Karpas-422 (cell line): ENCODE results near the gene JAKMIP1. TPM values are rescaled to one million over a fixed set of nuclear protein-coding genes. Genes with fewer than 3 reads are reported as not detected.
A peak's percentile ranks its signal among the peaks of the same experiment; 100 is the strongest.

Experiments
- DNase-seq: peaks from one replicate; pipeline ENCODE4 v3.0.0-alpha.2; 2015
- H2AFZ ChIP-seq: fragments of 200-600 bp; sonication (generic); 2 replicates; pipeline ENCODE4 v1.6.1; 2014; ENCODE audit warnings: antibody characterized with exemption, low read length, mixed read lengths
- H3K27ac ChIP-seq: fragments of 200-600 bp; sonication (generic); 2 replicates; pipeline ENCODE4 v1.5.1; 2014; ENCODE audit warnings: mild to moderate bottlenecking, low read length, moderate library complexity
- H3K27me3 ChIP-seq: fragments of 200-600 bp; sonication (generic); 2 replicates; pipeline ENCODE4 v1.6.1; 2014; ENCODE audit warnings: low read length, mixed read lengths
- H3K36me3 ChIP-seq: fragments of 200-600 bp; sonication (generic); 2 replicates; pipeline ENCODE4 v1.6.1; 2014; ENCODE audit warnings: low read length, mixed read lengths; ENCODE audit not compliant: insufficient read depth
- H3K4me1 ChIP-seq: fragments of 200-600 bp; sonication (generic); 2 replicates; pipeline ENCODE4 v1.6.1; 2014; ENCODE audit warnings: mild to moderate bottlenecking, low read length, mixed read lengths
- H3K4me2 ChIP-seq: fragments of 200-600 bp; sonication (generic); 2 replicates; pipeline ENCODE4 v1.6.1; 2014; ENCODE audit warnings: low read length, low read depth, mild to moderate bottlenecking; ENCODE audit not compliant: poor library complexity, severe bottlenecking
- H3K4me3 ChIP-seq: fragments of 200-600 bp; sonication (generic); 2 replicates; pipeline ENCODE4 v1.5.1; 2014; ENCODE audit warnings: mild to moderate bottlenecking, antibody characterized with exemption, low read length, mixed read lengths
- H3K79me2 ChIP-seq: fragments of 200-600 bp; sonication (generic); 2 replicates; pipeline ENCODE4 v1.6.1; 2014; ENCODE audit warnings: mild to moderate bottlenecking, low read length, mixed read lengths
- H3K9ac ChIP-seq: fragments of 200-600 bp; sonication (generic); 2 replicates; pipeline ENCODE4 v1.6.0; 2014; ENCODE audit warnings: low read length
- H3K9me2 ChIP-seq: fragments of 200-600 bp; sonication (generic), shearing (Covaris generic); replicated peaks from 2 replicates; pipeline ENCODE4 v1.6.0; 2014; ENCODE audit warnings: mild to moderate bottlenecking, low read length, moderate library complexity; ENCODE audit not compliant: insufficient read depth
- H3K9me3 ChIP-seq: fragments of 300-700, 200-600 bp; sonication (generic); 2 replicates; pipeline ENCODE4 v1.6.1; 2014; ENCODE audit warnings: low read length, mixed read lengths
- H4K20me1 ChIP-seq: fragments of 200-600 bp; sonication (generic); 2 replicates; pipeline ENCODE4 v1.6.1; 2014; ENCODE audit warnings: mild to moderate bottlenecking, antibody characterized with exemption, low read length, low read depth; ENCODE audit not compliant: insufficient read depth
- total RNA-seq: library from RNA; depleted of rRNA; stranded (reverse); fragments of >200 nt; shearing (Covaris generic); gene quantifications from 2 replicates; pipeline ENCODE4 v1.2.3, GENCODE V29; 2014; ENCODE audit warnings: low replicate concordance

The JAKMIP1 gene
- total RNA-seq, 1 experiment from 2014 or later = not detected

GRCh38 chr4:6184169-6184568 is 16.2 kb downstream of the JAKMIP1 start:
- no peak for DNase-seq
- no peaks in the 10 kb centered on the region for H3K9me2 ChIP-seq
- no peak overlapping the region for H3K4me3 ChIP-seq
- no peak overlapping the region for H3K9ac ChIP-seq
- H3K27me3 ChIP-seq = no peaks in the 10 kb centered on the region
- H4K20me1 ChIP-seq = no peaks in the 10 kb centered on the region
- H3K4me2 ChIP-seq = no peak overlapping the region
- H3K9me3 ChIP-seq = no peaks in the 10 kb centered on the region
- H3K79me2 ChIP-seq = no peaks in the 10 kb centered on the region
- H3K27ac ChIP-seq = no peak overlapping the region
- H3K36me3 ChIP-seq = no peaks in the 10 kb centered on the region
- no peaks in the 10 kb centered on the region for H3K4me1 ChIP-seq
- H2AFZ ChIP-seq = no peak overlapping the region

GRCh38 chr4:6183740-6184139 is 16.6 kb downstream of the JAKMIP1 start:
- Histone ChIP-seq H3K4me3 (no peak overlapping the region), H3K9me2 (no peaks in the 10 kb centered on the region), H3K27me3 (no peaks in the 10 kb centered on the region), H3K36me3 (no peaks in the 10 kb centered on the region), H4K20me1 (no peaks in the 10 kb centered on the region), H3K79me2 (no peaks in the 10 kb centered on the region), H2AFZ (no peak overlapping the region), H3K27ac (no peak overlapping the region), H3K9me3 (no peaks in the 10 kb centered on the region), H3K4me1 (no peaks in the 10 kb centered on the region), H3K4me2 (no peak overlapping the region), H3K9ac (no peak overlapping the region)
- DNase-seq = no peak

GRCh38 chr4:6182376-6183280 is 17.7 kb downstream of the JAKMIP1 start:
- Histone ChIP-seq H3K9ac (no peak overlapping the region), H3K27me3 (no peaks in the 10 kb centered on the region), H3K27ac (no peak overlapping the region), H3K4me2 (no peak overlapping the region), H3K9me3 (no peaks in the 10 kb centered on the region), H3K9me2 (no peaks in the 10 kb centered on the region), H3K36me3 (no peaks in the 10 kb centered on the region), H2AFZ (no peak overlapping the region), H3K79me2 (no peaks in the 10 kb centered on the region), H3K4me3 (no peak overlapping the region), H4K20me1 (no peaks in the 10 kb centered on the region), H3K4me1 (no peaks in the 10 kb centered on the region)
- DNase-seq = no peak

GRCh38 chr4:6180841-6181631 is 19.3 kb downstream of the JAKMIP1 start:
- Histone ChIP-seq H3K27ac (no peak overlapping the region), H3K9me3 (no peaks in the 10 kb centered on the region), H3K36me3 (no peaks in the 10 kb centered on the region), H3K4me3 (no peak overlapping the region), H3K9ac (no peak overlapping the region), H3K4me2 (no peak overlapping the region), H3K27me3 (no peaks in the 10 kb centered on the region), H3K4me1 (no peaks in the 10 kb centered on the region), H3K9me2 (no peaks in the 10 kb centered on the region), H2AFZ (no peak overlapping the region), H3K79me2 (no peaks in the 10 kb centered on the region), H4K20me1 (no peaks in the 10 kb centered on the region)
- DNase-seq = no peak

- DNase-seq = no peak
- no peaks in the 10 kb centered on the region for H3K9me3 ChIP-seq
- no peaks in the 10 kb centered on the region for H3K79me2 ChIP-seq
- no peaks in the 10 kb centered on the region for H3K9me2 ChIP-seq
- no peak overlapping the region for H2AFZ ChIP-seq
- H3K4me1 ChIP-seq = no peaks in the 10 kb centered on the region
- no peaks in the 10 kb centered on the region for H4K20me1 ChIP-seq
- H3K27ac ChIP-seq = no peak overlapping the region
- no peak overlapping the region for H3K4me2 ChIP-seq
- no peaks in the 10 kb centered on the region for H3K27me3 ChIP-seq
- no peaks in the 10 kb centered on the region for H3K36me3 ChIP-seq
- H3K9ac ChIP-seq = no peak overlapping the region
- H3K4me3 ChIP-seq = no peak overlapping the region
Measured at GRCh38 chr4:6179362-6179761, 21.0 kb downstream of the JAKMIP1 start.

GRCh38 chr4:6178757-6179156 is 21.6 kb downstream of the JAKMIP1 start:
- Histone ChIP-seq H3K9me2 (no peaks in the 10 kb centered on the region), H3K27me3 (no peaks in the 10 kb centered on the region), H3K27ac (no peak overlapping the region), H2AFZ (no peak overlapping the region), H4K20me1 (no peaks in the 10 kb centered on the region), H3K9me3 (no peaks in the 10 kb centered on the region), H3K79me2 (no peaks in the 10 kb centered on the region), H3K4me2 (no peak overlapping the region), H3K9ac (no peak overlapping the region), H3K36me3 (no peaks in the 10 kb centered on the region), H3K4me1 (no peaks in the 10 kb centered on the region), H3K4me3 (no peak overlapping the region)
- DNase-seq = no peak

GRCh38 chr4:6177587-6178197 is 22.7 kb downstream of the JAKMIP1 start:
- H3K4me2 ChIP-seq = no peak overlapping the region
- no peak overlapping the region for H3K27ac ChIP-seq
- no peaks in the 10 kb centered on the region for H3K79me2 ChIP-seq
- H4K20me1 ChIP-seq = no peaks in the 10 kb centered on the region
- H3K4me3 ChIP-seq = no peak overlapping the region
- H3K9ac ChIP-seq = no peak overlapping the region
- H2AFZ ChIP-seq = 0 out of 2 replicates have a peak overlapping the region, but pooled peaks have one; percentile 35
- H3K9me2 ChIP-seq = no peaks in the 10 kb centered on the region
- H3K4me1 ChIP-seq = no peaks in the 10 kb centered on the region
- H3K36me3 ChIP-seq = no peaks in the 10 kb centered on the region
- no peaks in the 10 kb centered on the region for H3K27me3 ChIP-seq
- DNase-seq = peak; percentile 55
- no peaks in the 10 kb centered on the region for H3K9me3 ChIP-seq

GRCh38 chr4:6175426-6175825 is 24.9 kb downstream of the JAKMIP1 start:
- Histone ChIP-seq H3K4me1 (no peaks in the 10 kb centered on the region), H3K27ac (no peak overlapping the region), H4K20me1 (no peaks in the 10 kb centered on the region), H3K36me3 (no peaks in the 10 kb centered on the region), H3K4me3 (no peak overlapping the region), H2AFZ (no peak overlapping the region), H3K4me2 (no peak overlapping the region), H3K79me2 (no peaks in the 10 kb centered on the region), H3K27me3 (no peaks in the 10 kb centered on the region), H3K9me3 (no peaks in the 10 kb centered on the region), H3K9ac (no peak overlapping the region), H3K9me2 (no peaks in the 10 kb centered on the region)
- no peak for DNase-seq
